IPS-18c (cell line): Measurements from ENCODE around the gene LILRA2.
"Not testable (repeated sequence)": the region's sequence is repeated elsewhere in the genome, so short reads cannot be mapped to it uniquely, and the experiment has no call there.

Source experiments
- H3K4me3 ChIP-seq: 2 replicates; pipeline ENCODE4 v1.7.0; 2013; ENCODE audit warnings: low read depth, mild to moderate bottlenecking, low read length, moderate library complexity; ENCODE audit not compliant: insufficient read depth
- H3K9me3 ChIP-seq: one replicate; pipeline ENCODE4 v1.6.1; 2013; ENCODE audit warnings: mild to moderate bottlenecking, low read length, moderate library complexity; ENCODE audit not compliant: control insufficient read depth, insufficient read depth

Gene LILRA2

GRCh38 chr19:54626757-54627156 is 53.2 kb downstream of the LILRA2 start:
- Histone ChIP-seq H3K9me3 (peaks cover 7% of the 10 kb centered on the region), H3K4me3 (no peak overlapping the region)

DNA sequence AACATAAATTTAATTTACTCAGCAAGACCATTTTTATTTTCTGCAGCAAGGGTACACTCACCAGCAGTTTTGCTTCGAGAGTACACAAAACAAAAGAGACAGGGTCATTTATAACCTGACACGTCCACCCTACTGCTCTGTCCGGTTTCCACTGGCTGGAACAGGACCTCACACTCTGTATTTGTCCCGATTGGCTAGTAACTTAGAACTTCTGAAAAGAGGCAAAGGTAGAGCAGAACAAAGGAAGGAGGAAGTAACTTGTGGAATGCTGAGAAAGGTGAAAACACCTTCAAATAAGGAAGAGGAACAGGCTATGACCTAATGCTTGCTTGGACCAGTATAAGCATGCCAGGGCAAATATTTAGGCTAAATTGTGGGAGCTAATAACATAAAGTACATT is 54.3 kb downstream of the LILRA2 start:
- not testable (repeated sequence) for H3K9me3 ChIP-seq, H3K4me3 ChIP-seq

GRCh38 chr19:54630262-54630661 is 56.7 kb downstream of the LILRA2 start, which contains the start of gene LILRB1:
Gene LILRB1 (plus strand): TSS chr19:54630484. CDS start chr19:54631074, 590 bp downstream.
- peaks cover 11% of the 10 kb centered on the region for H3K9me3 ChIP-seq
- H3K4me3 ChIP-seq, result not testable (repeated sequence)

- Histone ChIP-seq H3K9me3 (peaks cover 13% of the 10 kb centered on the region), H3K4me3 (no peak overlapping the region)
Measured at GRCh38 chr19:54630782-54631181, 57.2 kb downstream of the LILRA2 start.

DNA sequence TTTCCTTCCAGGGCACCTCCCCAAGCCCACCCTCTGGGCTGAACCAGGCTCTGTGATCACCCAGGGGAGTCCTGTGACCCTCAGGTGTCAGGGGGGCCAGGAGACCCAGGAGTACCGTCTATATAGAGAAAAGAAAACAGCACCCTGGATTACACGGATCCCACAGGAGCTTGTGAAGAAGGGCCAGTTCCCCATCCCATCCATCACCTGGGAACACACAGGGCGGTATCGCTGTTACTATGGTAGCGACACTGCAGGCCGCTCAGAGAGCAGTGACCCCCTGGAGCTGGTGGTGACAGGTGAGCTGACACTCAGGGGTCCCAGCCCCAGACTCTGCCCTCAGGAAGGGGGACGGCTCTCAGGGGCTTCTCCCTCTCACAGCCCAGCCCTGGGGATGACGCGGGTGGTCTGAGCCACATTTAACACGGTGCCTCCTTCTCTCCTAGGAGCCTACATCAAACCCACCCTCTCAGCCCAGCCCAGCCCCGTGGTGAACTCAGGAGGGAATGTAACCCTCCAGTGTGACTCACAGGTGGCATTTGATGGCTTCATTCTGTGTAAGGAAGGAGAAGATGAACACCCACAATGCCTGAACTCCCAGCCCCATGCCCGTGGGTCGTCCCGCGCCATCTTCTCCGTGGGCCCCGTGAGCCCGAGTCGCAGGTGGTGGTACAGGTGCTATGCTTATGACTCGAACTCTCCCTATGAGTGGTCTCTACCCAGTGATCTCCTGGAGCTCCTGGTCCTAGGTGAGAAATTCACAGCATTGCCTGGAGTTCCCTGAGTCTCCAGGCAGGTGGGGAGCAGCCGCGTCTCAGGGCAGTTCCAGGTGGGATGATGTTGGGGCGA is 58.1 kb downstream of the LILRA2 start:
- H3K4me3 ChIP-seq, result not testable (repeated sequence)
- peaks cover 11% of the 10 kb centered on the region for H3K9me3 ChIP-seq

- H3K4me3 ChIP-seq, H3K9me3 ChIP-seq: not testable (repeated sequence)
Measured at GRCh38 chr19:54632517-54632916, 58.9 kb downstream of the LILRA2 start.

GRCh38 chr19:54633401-54633800 is 59.8 kb downstream of the LILRA2 start:
- H3K4me3 ChIP-seq, result no peak overlapping the region
- H3K9me3 ChIP-seq, result peaks cover 9% of the 10 kb centered on the region

GRCh38 chr19:54636081-54636480 is 62.5 kb downstream of the LILRA2 start:
- H3K9me3 ChIP-seq, H3K4me3 ChIP-seq: not testable (repeated sequence)

DNA sequence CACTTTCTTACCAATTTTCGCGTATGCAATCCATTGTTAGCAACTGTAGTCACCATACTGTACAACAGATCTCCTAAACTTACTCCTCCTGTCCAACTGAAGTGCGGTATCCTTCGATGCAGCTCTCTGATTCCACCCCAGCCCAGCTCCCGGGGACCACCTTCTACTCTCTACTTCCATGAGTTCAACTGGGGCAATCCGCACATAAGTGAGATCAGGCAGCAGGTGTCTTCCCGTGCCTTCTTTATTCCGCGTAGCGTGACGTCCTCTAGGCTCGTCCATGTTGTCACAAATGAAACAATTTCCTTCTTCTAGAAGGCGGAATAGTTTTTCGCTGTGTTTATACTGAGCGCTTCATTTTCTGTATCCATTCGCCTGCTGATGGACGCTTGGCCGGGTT is 65.1 kb downstream of the LILRA2 start:
- peaks cover 7% of the 10 kb centered on the region for H3K9me3 ChIP-seq

More for the DNA sequence above, 65.1 kb downstream of the LILRA2 start:
- H3K4me3 ChIP-seq, result no peak overlapping the region
